GM12878 (cell line): Measurements from ENCODE around the gene RDH5. TPM values are rescaled to one million over a fixed set of nuclear protein-coding genes. Genes with fewer than 3 reads are reported as not detected.

Experiments
- ATAC-seq: fragments of 200-7000 bp; cut with Tn5 transposase; 3 replicates; pipeline ENCODE4 v1.9.1; 2020; ENCODE audit warnings: mild to moderate bottlenecking, moderate library complexity
- BruUV-seq: library from RNA; stranded (reverse); fragments of 400-500 nt; replicated peaks from 2 replicates; lab custom pipeline; 2021; lab: Mats Ljungman, UMichigan
- CTCF ChIA-PET: fragments of 300-600 bp; sonication (Branson Sonifier 250); formaldehyde crosslinking; extraction: SDS; loops from one replicate; lab custom pipeline; 2021; ENCODE audit warnings: inconsistent platforms; lab: Yijun Ruan, JAX
- POLR2A ChIA-PET: fragments of 350-600 bp; formaldehyde crosslinking; extraction: SDS; loops from one replicate; lab custom pipeline; 2021; ENCODE audit warnings: inconsistent platforms; lab: Charles Lee
- RAD21 ChIA-PET: fragments of 300-600 bp; sonication (Branson Sonifier 250); formaldehyde crosslinking; loops from one replicate; lab custom pipeline; 2023; ENCODE audit warnings: antibody characterized with exemption; ENCODE audit not compliant: unreplicated experiment; lab: Charles Lee
- SMC1A ChIA-PET: fragments of 300-600 bp; sonication (Branson Sonifier 250); formaldehyde crosslinking; loops from one replicate; lab custom pipeline; 2023; ENCODE audit not compliant: unreplicated experiment, uncharacterized antibody; lab: Charles Lee
- DNase-seq: peaks from one replicate; pipeline ENCODE4 v3.0.0-alpha.2; 2011; ENCODE audit warnings: low read depth, low spot score
- FAIRE-seq: peaks from 3 replicates; lab custom pipeline; 2011; peaks lifted over from hg19 to GRCh38; lab: Jason Lieb, UNC
- H2AFZ ChIP-seq: 2 replicates; pipeline ENCODE4 v1.6.0; 2011; ENCODE audit warnings: low read depth, low read length, control low read depth; ENCODE audit not compliant: control insufficient read depth
- H3K27ac ChIP-seq: 2 replicates; pipeline ENCODE4 v1.5.1; 2011; ENCODE audit warnings: control low read depth; ENCODE audit not compliant: control insufficient read depth, insufficient read depth
- H3K27me3 ChIP-seq, 2 experiments: replicated peaks in 1 of 2; 2 replicates each; pipeline versions ENCODE4 v1.6.0 to v1.6.1; 2011; ENCODE audit warnings: low read length in 1 of 2; ENCODE audit not compliant: control insufficient read depth in 2 of 2, insufficient read depth in 2 of 2
- H3K36me3 ChIP-seq, 2 experiments: 2 replicates each; pipeline ENCODE4 v1.5.1; 2011; ENCODE audit warnings: low read length in 1 of 2; ENCODE audit not compliant: control insufficient read depth in 2 of 2, insufficient read depth in 2 of 2
- H3K4me1 ChIP-seq: 2 replicates; pipeline ENCODE4 v1.6.1; 2011; ENCODE audit warnings: mild to moderate bottlenecking, low read length, moderate library complexity, mixed read lengths; ENCODE audit not compliant: control insufficient read depth, insufficient read depth
- H3K4me2 ChIP-seq: 2 replicates; pipeline ENCODE4 v1.6.0; 2011; ENCODE audit warnings: control low read depth; ENCODE audit not compliant: control insufficient read depth, insufficient read depth
- H3K4me3 ChIP-seq: fragments of 200-600 bp; sonication (generic); 2 replicates; pipeline ENCODE4 v1.5.1; 2016
- H3K79me2 ChIP-seq: 2 replicates; pipeline ENCODE4 v1.6.0; 2011; ENCODE audit warnings: low read length; ENCODE audit not compliant: control insufficient read depth, insufficient read depth
- H3K9ac ChIP-seq: 2 replicates; pipeline ENCODE4 v1.8.0; 2011; ENCODE audit warnings: low read length, control low read depth, mixed read lengths; ENCODE audit not compliant: control insufficient read depth, insufficient read depth
- H3K9me3 ChIP-seq: replicated peaks from 3 replicates; pipeline ENCODE4 v1.5.1; 2011; ENCODE audit warnings: mild to moderate bottlenecking, low read length; ENCODE audit not compliant: control insufficient read depth, insufficient read depth
- H4K20me1 ChIP-seq: 2 replicates; pipeline ENCODE4 v1.6.0; 2011; ENCODE audit not compliant: control insufficient read depth, insufficient read depth
- SPI1 ChIP-seq: IDR thresholded peaks from 2 replicates; pipeline ENCODE4 v1.6.1; 2011; ENCODE audit warnings: low read depth, mild to moderate bottlenecking, low read length, moderate library complexity, borderline replicate concordance; ENCODE audit not compliant: insufficient read depth
- ZBED1 ChIP-seq: IDR thresholded peaks from 2 replicates; pipeline ENCODE4 v1.6.1; 2016; ENCODE audit warnings: borderline replicate concordance
- WGBS: methylation state at CpG from one replicate; pipeline ENCODE4 v1.1.6; 2016; ENCODE audit warnings: low lambda C conversion rate; ENCODE audit not compliant: insufficient replicate concordance, insufficient coverage; ENCODE audit errors: missing lambda C conversion rate; 5-methylcytosine and 5-hydroxymethylcytosine counted together
- in situ Hi-C: fragments of 300-500 bp; cut with MboI; formaldehyde crosslinking; loops from 9 replicates; pipeline ENCODE4 v1.14.3; 2018; ENCODE audit warnings: mixed read lengths
- intact Hi-C: fragments of 100-400 bp; cut with micrococcal nuclease; formaldehyde crosslinking; loops from one replicate; pipeline ENCODE4 v1.14.2; 2022; ENCODE audit not compliant: unreplicated experiment
- polyA plus RNA-seq, 11 experiments: library from polyadenylated mRNA; depleted of rRNA in 4 of 11; unstranded in 6 of 11; stranded (reverse) in 5 of 11; fragments of >200 nt; fragmentation: Nextera tagmentation in 4 of 11; fragmentation: Illumina TruSeq in 1 of 11; extraction: Ambion mirVana in 4 of 11; extraction: Trizol in 1 of 11; gene quantifications; 1 replicate in 1 of 11; 2 replicates in 10 of 11; pipeline versions ENCODE4 v1.2.1 to v1.2.3, GENCODE V29; 2011 to 2016; ENCODE audit warnings: inconsistent platforms in 2 of 11, missing spikeins in 2 of 11, low read depth in 1 of 11
- total RNA-seq, 4 experiments: library from RNA; depleted of rRNA in 3 of 4; stranded (reverse); fragments of >200 nt in 3 of 4; fragmentation: Illumina TruSeq in 1 of 4; extraction: Trizol in 1 of 4; gene quantifications; 2 replicates each; pipeline versions ENCODE4 v1.2.1 to v1.2.3, GENCODE V29; 2013 to 2021
- TF ChIP-seq, protein P1 (sequence below): IDR thresholded peaks from 2 replicates; pipeline ENCODE4 v1.6.1; 2011; ENCODE audit warnings: borderline replicate concordance, low read depth, mild to moderate bottlenecking, moderate library complexity, mixed read lengths, low read length; ENCODE audit not compliant: insufficient read depth; ENCODE audit errors: extremely low read length
- TF ChIP-seq, protein P2 (sequence below): IDR thresholded peaks from 2 replicates; pipeline ENCODE4 v1.6.1; 2012; ENCODE audit warnings: improper control_type of control experiment, low read depth, low read length; ENCODE audit not compliant: insufficient replicate concordance

The RDH5 gene
- total and polyA plus RNA-seq, 10 of the 15 experiments (the other 5 are each of a cell fraction or from before 2014, with no cell fraction given): 2.6 to 11.6 (median 7.3) TPM

- Histone ChIP-seq H3K4me1 (peaks cover 6% of the 10 kb centered on the region; the same call in 1 of the 2 replicates), H3K36me3 (no peaks in the 10 kb centered on the region), H3K9me3 (no peaks in the 10 kb centered on the region), H3K4me2 (peak within 1 kb of the TSS; percentile 51), H3K4me3 (peak within 1 kb of the TSS; percentile 74), H3K79me2 (no peaks in the 10 kb centered on the region), H3K27ac (no peak within 1 kb of the TSS), H3K27me3 (peaks cover 0 to 5% of the 10 kb centered on the region in 2 experiments; a peak in 2 of 4 replicates), H3K9ac (no peak within 1 kb of the TSS), H2AFZ (peak within 1 kb of the TSS; percentile 36), H4K20me1 (no peaks in the 10 kb centered on the region)
- 1% methylated on average over 17 of the region's 39 CpGs for WGBS
- ATAC-seq (peak; percentile 71), DNase-seq (no peak), FAIRE-seq (no peak)
- in situ Hi-C loops (no loop called here), intact Hi-C loops (no loop called here)
- ChIA-PET POLR2A (interaction anchor here (0.6 kb wide), 1 partner anchor 21 kb away, joined by 3 read pairs; the partner anchor contains the start of gene CD63), CTCF (interaction anchor here (1.3 to 2.7 kb wide), 2 partner anchors 8 to 52 kb away, joined by 3 to 13 read pairs; partner anchors contain the start of gene BLOC1S1), SMC1A (no interaction called here), RAD21 (no interaction called here)
- TF ChIP-seq, protein P1, sequence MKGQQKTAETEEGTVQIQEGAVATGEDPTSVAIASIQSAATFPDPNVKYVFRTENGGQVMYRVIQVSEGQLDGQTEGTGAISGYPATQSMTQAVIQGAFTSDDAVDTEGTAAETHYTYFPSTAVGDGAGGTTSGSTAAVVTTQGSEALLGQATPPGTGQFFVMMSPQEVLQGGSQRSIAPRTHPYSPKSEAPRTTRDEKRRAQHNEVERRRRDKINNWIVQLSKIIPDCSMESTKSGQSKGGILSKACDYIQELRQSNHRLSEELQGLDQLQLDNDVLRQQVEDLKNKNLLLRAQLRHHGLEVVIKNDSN: no peak
- no peak for TF ChIP-seq ZBED1
- no TSS peak for BruUV-seq
Measured at GRCh38 chr12:55707841-55708694, 12.1 kb upstream of the RDH5 start, which contains the start of gene ITGA7. Gene ITGA7, minus strand, starts transcription at chr12:55707904. Its CDS starts 222 bp downstream, at chr12:55707682.

- no peaks in the 10 kb centered on the region for H3K79me2 ChIP-seq
- H3K9ac ChIP-seq: no peak overlapping the region
- intact Hi-C loops (no loop called here), in situ Hi-C loops (no loop called here)
- no TSS peak for BruUV-seq
- DNase-seq: no peak
- ATAC-seq: no peak
- no peak overlapping the region for H2AFZ ChIP-seq
- ChIA-PET SMC1A (no interaction called here), RAD21 (no interaction called here), POLR2A (no interaction called here), CTCF (no interaction called here)
- peaks cover 6% of the 10 kb centered on the region; the same call in 1 of the 2 replicates for H3K4me1 ChIP-seq
- no peak overlapping the region for H3K27ac ChIP-seq
- peak overlapping the region; percentile 74; the same call in 1 of the 2 replicates for H3K4me3 ChIP-seq
- 2% methylated on average over 3 of the region's 3 CpGs for WGBS
- no peaks in the 10 kb centered on the region for H4K20me1 ChIP-seq
- H3K36me3 ChIP-seq: no peaks in the 10 kb centered on the region
- H3K27me3 ChIP-seq: peaks cover 0 to 5% of the 10 kb centered on the region in 2 experiments; a peak in 2 of 4 replicates
- TF ChIP-seq, protein P2, sequence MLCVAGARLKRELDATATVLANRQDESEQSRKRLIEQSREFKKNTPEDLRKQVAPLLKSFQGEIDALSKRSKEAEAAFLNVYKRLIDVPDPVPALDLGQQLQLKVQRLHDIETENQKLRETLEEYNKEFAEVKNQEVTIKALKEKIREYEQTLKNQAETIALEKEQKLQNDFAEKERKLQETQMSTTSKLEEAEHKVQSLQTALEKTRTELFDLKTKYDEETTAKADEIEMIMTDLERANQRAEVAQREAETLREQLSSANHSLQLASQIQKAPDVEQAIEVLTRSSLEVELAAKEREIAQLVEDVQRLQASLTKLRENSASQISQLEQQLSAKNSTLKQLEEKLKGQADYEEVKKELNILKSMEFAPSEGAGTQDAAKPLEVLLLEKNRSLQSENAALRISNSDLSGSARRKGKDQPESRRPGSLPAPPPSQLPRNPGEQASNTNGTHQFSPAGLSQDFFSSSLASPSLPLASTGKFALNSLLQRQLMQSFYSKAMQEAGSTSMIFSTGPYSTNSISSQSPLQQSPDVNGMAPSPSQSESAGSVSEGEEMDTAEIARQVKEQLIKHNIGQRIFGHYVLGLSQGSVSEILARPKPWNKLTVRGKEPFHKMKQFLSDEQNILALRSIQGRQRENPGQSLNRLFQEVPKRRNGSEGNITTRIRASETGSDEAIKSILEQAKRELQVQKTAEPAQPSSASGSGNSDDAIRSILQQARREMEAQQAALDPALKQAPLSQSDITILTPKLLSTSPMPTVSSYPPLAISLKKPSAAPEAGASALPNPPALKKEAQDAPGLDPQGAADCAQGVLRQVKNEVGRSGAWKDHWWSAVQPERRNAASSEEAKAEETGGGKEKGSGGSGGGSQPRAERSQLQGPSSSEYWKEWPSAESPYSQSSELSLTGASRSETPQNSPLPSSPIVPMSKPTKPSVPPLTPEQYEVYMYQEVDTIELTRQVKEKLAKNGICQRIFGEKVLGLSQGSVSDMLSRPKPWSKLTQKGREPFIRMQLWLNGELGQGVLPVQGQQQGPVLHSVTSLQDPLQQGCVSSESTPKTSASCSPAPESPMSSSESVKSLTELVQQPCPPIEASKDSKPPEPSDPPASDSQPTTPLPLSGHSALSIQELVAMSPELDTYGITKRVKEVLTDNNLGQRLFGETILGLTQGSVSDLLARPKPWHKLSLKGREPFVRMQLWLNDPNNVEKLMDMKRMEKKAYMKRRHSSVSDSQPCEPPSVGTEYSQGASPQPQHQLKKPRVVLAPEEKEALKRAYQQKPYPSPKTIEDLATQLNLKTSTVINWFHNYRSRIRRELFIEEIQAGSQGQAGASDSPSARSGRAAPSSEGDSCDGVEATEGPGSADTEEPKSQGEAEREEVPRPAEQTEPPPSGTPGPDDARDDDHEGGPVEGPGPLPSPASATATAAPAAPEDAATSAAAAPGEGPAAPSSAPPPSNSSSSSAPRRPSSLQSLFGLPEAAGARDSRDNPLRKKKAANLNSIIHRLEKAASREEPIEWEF: no peak
- peak; percentile 52; the same call in 1 of the 2 replicates for TF ChIP-seq SPI1
- TF ChIP-seq, all 136 proteins: peak for 1
- no peaks in the 10 kb centered on the region for H3K9me3 ChIP-seq
- H3K4me2 ChIP-seq: 0 out of 2 replicates have a peak overlapping the region, but pooled peaks have one; percentile 23
- FAIRE-seq: no peak
Measured at GRCh38 chr12:55708695-55709233, 11.4 kb upstream of the RDH5 start.
